Measurements from ENCODE around the gene FOXO6. TPM values are rescaled to one million over a fixed set of nuclear protein-coding genes. Genes with fewer than 3 reads are reported as not detected.

The FOXO6 gene
- total and polyA plus RNA-seq, 3 experiments from 2014 or later: 0.11 TPM; not detected in 2

DNA sequence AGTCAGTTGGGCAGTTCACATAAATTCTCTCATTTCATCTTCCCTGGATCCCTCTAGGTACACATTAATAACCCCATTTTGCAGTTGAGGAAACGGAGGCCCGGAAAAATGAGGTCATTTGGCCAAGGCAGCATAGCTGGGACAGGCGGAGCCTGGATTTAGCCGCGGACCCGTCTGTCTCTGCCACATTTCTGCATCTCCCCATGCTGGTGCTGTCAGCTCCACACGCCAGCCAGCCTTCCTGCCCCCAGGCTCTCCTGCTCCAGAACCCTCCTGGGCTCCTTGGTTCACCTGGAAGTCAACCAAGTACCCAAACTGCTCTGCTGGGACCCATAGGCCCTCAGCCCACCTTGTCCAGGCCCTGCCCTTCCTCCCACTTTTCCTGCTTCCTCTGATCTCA, 7.6 kb downstream of the FOXO6 start:
- ChIA-PET CTCF (interaction anchor here (1.4 kb wide), 1 partner anchor 9 kb away, joined by 3 read pairs; no protein-coding TSS in a partner anchor), POLR2A (no interaction called here)
- Histone ChIP-seq H3K27me3 (ENCODE audit: insufficient read depth, low read length, poor library complexity, severe bottlenecking) (peaks cover 7% of the 10 kb centered on the region), H3K4me1 (ENCODE audit: insufficient read depth, low read length) (peaks cover 12% of the 10 kb centered on the region), H3K27ac (ENCODE audit: low read depth, low read length) (no peak overlapping the region), H3K9me3 (ENCODE audit: low read length) (no peaks in the 10 kb centered on the region), H3K36me3 (ENCODE audit: insufficient read depth, low read length) (no peaks in the 10 kb centered on the region), H3K4me3 (ENCODE audit: low read length) (no peak overlapping the region)
- H3K27ac Mint-ChIP-seq: no peak overlapping the region
- H3K4me3 Mint-ChIP-seq: peak overlapping the region in 1 of 7 donors; percentile 40
- no peak for DNase-seq
- peaks cover 4 to 12% (median 4%) of the 10 kb centered on the region in 3 donors for H3K4me1 Mint-ChIP-seq
- peaks cover 34 to 64% of the 10 kb centered on the region in 2 donors for H3K27me3 Mint-ChIP-seq
- no peaks in the 10 kb centered on the region for H3K9me3 Mint-ChIP-seq
- H3K36me3 Mint-ChIP-seq: no peaks in the 10 kb centered on the region

DNA sequence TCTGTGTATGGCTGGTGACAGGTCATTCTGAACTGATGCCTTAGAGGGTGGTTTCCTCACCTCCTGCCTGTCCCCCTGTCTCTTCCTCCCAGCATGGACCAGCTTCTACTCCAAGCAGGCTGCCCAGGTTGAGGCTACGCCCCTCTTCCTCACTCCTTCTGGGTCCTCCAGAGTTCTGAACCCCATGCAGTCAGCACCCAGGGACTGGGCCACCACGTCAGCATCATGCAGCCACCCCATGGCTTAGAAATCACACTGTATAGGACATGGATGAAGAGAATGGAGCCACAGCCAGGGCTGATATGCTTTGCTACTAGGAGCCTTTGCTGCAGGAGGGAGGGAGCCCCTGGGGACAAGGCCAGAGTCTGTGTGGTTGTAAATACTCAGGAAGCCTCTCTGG, 8.3 kb downstream of the FOXO6 start:
- Mint-ChIP-seq H3K9me3 (no peaks in the 10 kb centered on the region), H3K36me3 (no peaks in the 10 kb centered on the region), H3K27ac (peak overlapping the region in 1 of 8 donors; percentile 17), H3K27me3 (peaks cover 34 to 69% of the 10 kb centered on the region in 2 donors), H3K4me1 (peaks cover 4 to 12% (median 4%) of the 10 kb centered on the region in 3 donors), H3K4me3 (no peak overlapping the region)
- DNase-seq: no peak
- Histone ChIP-seq H3K9me3 (ENCODE audit: low read length) (no peaks in the 10 kb centered on the region), H3K27ac (ENCODE audit: low read depth, low read length) (no peak overlapping the region), H3K36me3 (ENCODE audit: insufficient read depth, low read length) (no peaks in the 10 kb centered on the region), H3K4me3 (ENCODE audit: low read length) (no peak overlapping the region), H3K4me1 (ENCODE audit: insufficient read depth, low read length) (peaks cover 12% of the 10 kb centered on the region), H3K27me3 (ENCODE audit: insufficient read depth, low read length, poor library complexity, severe bottlenecking) (peaks cover 9% of the 10 kb centered on the region)
- CTCF ChIA-PET: interaction anchor here (1.4 kb wide), 1 partner anchor 9 kb away, joined by 3 read pairs; no protein-coding TSS in a partner anchor
- POLR2A ChIA-PET: no interaction called here

DNA sequence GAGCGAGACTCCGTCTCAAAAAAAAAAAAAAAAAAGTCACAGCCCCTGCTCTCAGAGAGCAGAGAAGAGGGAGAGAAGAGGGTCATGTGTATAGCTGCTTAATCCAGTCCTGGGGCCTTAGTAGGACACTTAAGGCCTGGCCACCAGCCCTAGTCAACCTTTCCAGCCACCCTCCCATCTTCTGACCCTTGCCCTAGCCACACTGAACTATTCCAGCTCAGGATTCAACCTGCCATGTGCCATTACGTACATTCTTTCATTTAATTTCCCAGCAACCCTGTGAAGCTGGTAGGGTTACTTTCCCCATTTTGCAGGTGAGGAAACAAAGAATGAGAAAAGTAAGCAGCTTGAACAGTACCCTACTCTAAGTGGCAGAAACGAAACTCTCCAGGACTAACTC, 9.0 kb downstream of the FOXO6 start:
- H3K36me3 Mint-ChIP-seq: no peaks in the 10 kb centered on the region
- H3K4me3 Mint-ChIP-seq: no peak overlapping the region
- H3K4me1 Mint-ChIP-seq: peaks cover 3 to 12% (median 4%) of the 10 kb centered on the region in 3 donors
- peaks cover 30 to 67% of the 10 kb centered on the region in 2 donors for H3K27me3 Mint-ChIP-seq
- ChIA-PET CTCF (interaction anchor here (1.1 to 1.4 kb wide), 2 partner anchors 8 to 10 kb away, joined by 3 read pairs; partner anchors contain the start of gene FOXO6), POLR2A (no interaction called here)
- no peak for DNase-seq
- peaks cover 12% of the 10 kb centered on the region for H3K27me3 ChIP-seq (ENCODE audit: insufficient read depth, low read length, poor library complexity, severe bottlenecking)
- H3K27ac Mint-ChIP-seq: no peak overlapping the region
- peaks cover 12% of the 10 kb centered on the region for H3K4me1 ChIP-seq (ENCODE audit: insufficient read depth, low read length)
- H3K9me3 Mint-ChIP-seq: no peaks in the 10 kb centered on the region
- H3K36me3 ChIP-seq (ENCODE audit: insufficient read depth, low read length): no peaks in the 10 kb centered on the region
- H3K4me3 ChIP-seq (ENCODE audit: low read length): no peak overlapping the region
- H3K27ac ChIP-seq (ENCODE audit: low read depth, low read length): no peak overlapping the region
- H3K9me3 ChIP-seq (ENCODE audit: low read length): no peaks in the 10 kb centered on the region

GRCh38 chr1:41370756-41371420, 9.7 kb downstream of the FOXO6 start:
- ChIA-PET POLR2A (no interaction called here), CTCF (interaction anchor here (1.1 kb wide), 1 partner anchor 9 kb away, joined by 3 read pairs; the partner anchor contains the start of gene FOXO6)
- Mint-ChIP-seq H3K27ac (no peak overlapping the region), H3K4me3 (no peak overlapping the region), H3K36me3 (no peaks in the 10 kb centered on the region), H3K4me1 (peaks cover 3 to 12% (median 4%) of the 10 kb centered on the region in 3 donors), H3K27me3 (peaks cover 28 to 71% of the 10 kb centered on the region in 2 donors), H3K9me3 (no peaks in the 10 kb centered on the region)
- peak overlapping the region; percentile 45 for H3K27ac ChIP-seq (ENCODE audit: low read depth, low read length)
- peaks cover 12% of the 10 kb centered on the region for H3K27me3 ChIP-seq (ENCODE audit: insufficient read depth, low read length, poor library complexity, severe bottlenecking)
- H3K4me1 ChIP-seq (ENCODE audit: insufficient read depth, low read length): peaks cover 8% of the 10 kb centered on the region
- H3K4me3 ChIP-seq (ENCODE audit: low read length): no peak overlapping the region
- DNase-seq: no peak
- no peaks in the 10 kb centered on the region for H3K9me3 ChIP-seq (ENCODE audit: low read length)
- H3K36me3 ChIP-seq (ENCODE audit: insufficient read depth, low read length): no peaks in the 10 kb centered on the region

DNA sequence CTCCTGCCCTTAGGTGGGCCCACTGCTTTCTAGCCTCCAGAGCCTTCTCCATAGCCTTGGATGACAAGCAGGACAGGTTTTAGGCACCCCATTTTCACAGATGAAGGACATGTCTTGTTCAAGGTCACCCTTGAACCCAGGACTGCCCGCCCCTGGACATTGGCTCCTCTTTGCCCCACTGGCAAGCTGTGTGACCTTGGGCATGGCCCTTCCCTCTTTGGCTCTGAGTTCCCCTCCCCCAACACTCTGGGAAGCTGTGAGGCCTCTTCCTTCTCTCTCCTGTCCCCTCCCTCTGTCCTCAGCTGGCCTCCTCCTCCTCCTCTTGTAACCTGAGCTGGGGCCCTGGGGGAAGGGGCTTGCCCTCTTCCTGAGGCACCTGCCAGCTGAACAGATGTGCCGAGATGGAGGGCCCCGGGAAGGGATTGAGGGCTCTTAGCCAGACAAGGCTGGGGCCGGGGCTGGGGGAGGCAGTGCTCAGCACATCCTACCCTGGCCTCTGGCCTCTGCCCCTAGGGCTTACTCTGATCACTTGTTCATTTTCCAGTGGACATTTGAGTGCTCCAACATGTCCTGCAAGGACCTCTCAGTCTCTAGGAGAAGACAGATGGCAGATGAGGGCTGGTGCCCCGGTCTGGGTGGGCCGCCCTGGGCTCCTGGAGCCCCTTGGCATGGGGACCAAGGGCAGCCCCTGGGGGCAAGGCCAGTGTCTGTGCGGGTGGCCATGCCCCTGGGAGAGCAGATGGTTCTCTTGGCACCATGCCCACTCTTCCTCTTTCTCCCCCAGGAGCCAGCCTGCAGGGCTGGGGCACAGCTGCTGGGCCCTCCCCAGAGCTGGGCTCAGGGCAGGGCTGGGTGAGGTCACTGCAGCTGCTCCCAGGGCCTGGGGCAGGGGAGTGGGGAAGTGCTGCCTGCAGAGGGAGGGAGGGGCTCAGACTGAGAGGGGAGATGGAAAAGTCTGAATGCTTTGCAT, 10.7 kb downstream of the FOXO6 start:
- H3K9me3 Mint-ChIP-seq: no peaks in the 10 kb centered on the region
- Histone ChIP-seq H3K9me3 (ENCODE audit: low read length) (no peaks in the 10 kb centered on the region), H3K27me3 (ENCODE audit: insufficient read depth, low read length, poor library complexity, severe bottlenecking) (peaks cover 12% of the 10 kb centered on the region), H3K4me3 (ENCODE audit: low read length) (no peak overlapping the region), H3K36me3 (ENCODE audit: insufficient read depth, low read length) (no peaks in the 10 kb centered on the region), H3K4me1 (ENCODE audit: insufficient read depth, low read length) (peaks cover 4% of the 10 kb centered on the region), H3K27ac (ENCODE audit: low read depth, low read length) (peak overlapping the region; percentile 45)
- no peak for DNase-seq
- no peak overlapping the region for H3K27ac Mint-ChIP-seq
- peaks cover 32 to 80% of the 10 kb centered on the region in 2 donors for H3K27me3 Mint-ChIP-seq
- ChIA-PET POLR2A (no interaction called here), CTCF (no interaction called here)
- H3K4me3 Mint-ChIP-seq: no peak overlapping the region
- H3K36me3 Mint-ChIP-seq: no peaks in the 10 kb centered on the region
- peaks cover 3 to 6% (median 4%) of the 10 kb centered on the region in 3 donors for H3K4me1 Mint-ChIP-seq

DNA sequence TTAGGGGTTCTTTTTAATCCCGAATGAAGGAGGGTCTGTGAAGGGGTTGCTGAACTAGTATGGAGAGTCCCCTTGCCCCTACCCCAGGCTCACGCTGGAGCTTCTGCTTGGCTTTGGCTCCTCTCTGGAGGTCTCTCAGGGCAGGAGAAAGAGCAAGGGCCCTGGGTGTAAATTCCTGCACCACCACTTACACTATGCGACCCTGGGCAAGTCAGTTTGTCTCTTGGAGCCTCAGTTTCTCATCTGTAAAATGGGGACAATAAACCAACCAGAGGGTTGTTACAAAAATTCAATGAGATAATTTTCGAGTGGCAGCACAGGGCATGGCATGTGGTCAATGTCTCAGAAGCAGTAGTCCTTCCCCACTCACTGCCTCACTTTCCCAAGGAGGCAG, 11.4 kb downstream of the FOXO6 start:
- peaks cover 12% of the 10 kb centered on the region for H3K27me3 ChIP-seq (ENCODE audit: insufficient read depth, low read length, poor library complexity, severe bottlenecking)
- no peaks in the 10 kb centered on the region for H3K36me3 ChIP-seq (ENCODE audit: insufficient read depth, low read length)
- ChIA-PET CTCF (no interaction called here), POLR2A (no interaction called here)
- no peak overlapping the region for H3K27ac Mint-ChIP-seq
- DNase-seq: no peak
- no peak overlapping the region for H3K4me3 Mint-ChIP-seq
- H3K4me1 ChIP-seq (ENCODE audit: insufficient read depth, low read length): no peaks in the 10 kb centered on the region
- H3K27me3 Mint-ChIP-seq: peaks cover 28 to 77% of the 10 kb centered on the region in 2 donors
- no peaks in the 10 kb centered on the region for H3K36me3 Mint-ChIP-seq
- H3K9me3 Mint-ChIP-seq: no peaks in the 10 kb centered on the region
- no peak overlapping the region for H3K4me3 ChIP-seq (ENCODE audit: low read length)
- no peak overlapping the region for H3K27ac ChIP-seq (ENCODE audit: low read depth, low read length)
- no peaks in the 10 kb centered on the region for H3K9me3 ChIP-seq (ENCODE audit: low read length)
- no peaks in the 10 kb centered on the region for H3K4me1 Mint-ChIP-seq

GRCh38 chr1:41373373-41373772, 12.1 kb downstream of the FOXO6 start:
- Mint-ChIP-seq H3K4me1 (no peaks in the 10 kb centered on the region), H3K36me3 (no peaks in the 10 kb centered on the region), H3K27ac (no peak overlapping the region), H3K4me3 (peak overlapping the region in 1 of 7 donors; percentile 50), H3K27me3 (peaks cover 25 to 75% of the 10 kb centered on the region in 2 donors), H3K9me3 (no peaks in the 10 kb centered on the region)
- no peak for DNase-seq
- Histone ChIP-seq H3K27ac (ENCODE audit: low read depth, low read length) (no peak overlapping the region), H3K4me1 (ENCODE audit: insufficient read depth, low read length) (no peaks in the 10 kb centered on the region), H3K36me3 (ENCODE audit: insufficient read depth, low read length) (no peaks in the 10 kb centered on the region), H3K4me3 (ENCODE audit: low read length) (no peak overlapping the region), H3K9me3 (ENCODE audit: low read length) (no peaks in the 10 kb centered on the region), H3K27me3 (ENCODE audit: insufficient read depth, low read length, poor library complexity, severe bottlenecking) (peaks cover 12% of the 10 kb centered on the region)
- ChIA-PET POLR2A (no interaction called here), CTCF (no interaction called here)

DNA sequence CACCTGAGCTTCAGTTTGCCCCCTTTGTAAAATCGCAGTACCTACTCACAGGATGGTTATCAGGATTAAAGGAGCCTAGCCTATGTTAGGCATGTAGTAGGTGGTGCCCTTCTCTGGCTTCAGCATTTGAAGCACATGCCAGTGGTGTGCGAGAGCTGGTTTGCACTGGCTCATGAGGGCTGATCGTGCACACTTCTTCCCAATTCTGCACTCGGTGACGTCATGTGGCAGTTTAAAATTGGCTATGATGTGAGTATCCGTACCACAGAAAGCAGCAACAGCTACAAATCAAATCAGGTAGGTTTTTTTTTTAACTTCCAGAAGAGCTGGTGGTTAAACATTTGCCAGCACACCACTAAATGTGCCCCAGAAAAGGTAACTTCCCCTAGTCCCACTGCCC, 13.5 kb downstream of the FOXO6 start:
- no peak overlapping the region for H3K4me3 Mint-ChIP-seq
- Histone ChIP-seq H3K4me1 (ENCODE audit: insufficient read depth, low read length) (no peaks in the 10 kb centered on the region), H3K9me3 (ENCODE audit: low read length) (no peaks in the 10 kb centered on the region), H3K36me3 (ENCODE audit: insufficient read depth, low read length) (no peaks in the 10 kb centered on the region), H3K27ac (ENCODE audit: low read depth, low read length) (no peak overlapping the region), H3K27me3 (ENCODE audit: insufficient read depth, low read length, poor library complexity, severe bottlenecking) (peaks cover 17% of the 10 kb centered on the region), H3K4me3 (ENCODE audit: low read length) (no peak overlapping the region)
- CTCF ChIA-PET: interaction anchor here (0.7 kb wide), 1 partner anchor 21 kb away, joined by 3 read pairs; no protein-coding TSS in a partner anchor
- H3K9me3 Mint-ChIP-seq: no peaks in the 10 kb centered on the region
- no peaks in the 10 kb centered on the region for H3K36me3 Mint-ChIP-seq
- POLR2A ChIA-PET: no interaction called here
- DNase-seq: no peak
- H3K4me1 Mint-ChIP-seq: no peaks in the 10 kb centered on the region
- H3K27me3 Mint-ChIP-seq: peaks cover 22 to 71% of the 10 kb centered on the region in 2 donors
- no peak overlapping the region for H3K27ac Mint-ChIP-seq

All from CD8-positive, alpha-beta memory T cell (primary cell).